Transverse colon (tissue), 4 donors: ENCODE results near the gene MAP4K4.

ENCODE experiments used
- POLR2A ChIP-seq: fragments of 450-650 bp; IDR thresholded peaks from one replicate; pipeline ENCODE4 v1.6.1; 2016; ENCODE audit warnings: antibody characterized with exemption, mild to moderate bottlenecking, moderate library complexity
- POLR2AphosphoS5 ChIP-seq, 3 donors: sonication (generic); formaldehyde crosslinking; IDR thresholded peaks; one replicate each; pipeline ENCODE4 v1.6.1; 2016; ENCODE audit warnings: antibody characterized with exemption in 3 of 3
- TF ChIP-seq, protein P1 (sequence below), 5 experiments: fragments of 200-600 bp in 3 of 5; fragments of 450-650 bp in 2 of 5; sonication (generic) in 3 of 5; IDR thresholded peaks; 1 replicate in 2 of 5; 2 replicates in 3 of 5; pipeline ENCODE4 v1.5.1; 2016 to 2017; ENCODE audit warnings: antibody characterized with exemption in 5 of 5, inconsistent platforms in 3 of 5, mild to moderate bottlenecking in 2 of 5, moderate library complexity in 1 of 5

DNA sequence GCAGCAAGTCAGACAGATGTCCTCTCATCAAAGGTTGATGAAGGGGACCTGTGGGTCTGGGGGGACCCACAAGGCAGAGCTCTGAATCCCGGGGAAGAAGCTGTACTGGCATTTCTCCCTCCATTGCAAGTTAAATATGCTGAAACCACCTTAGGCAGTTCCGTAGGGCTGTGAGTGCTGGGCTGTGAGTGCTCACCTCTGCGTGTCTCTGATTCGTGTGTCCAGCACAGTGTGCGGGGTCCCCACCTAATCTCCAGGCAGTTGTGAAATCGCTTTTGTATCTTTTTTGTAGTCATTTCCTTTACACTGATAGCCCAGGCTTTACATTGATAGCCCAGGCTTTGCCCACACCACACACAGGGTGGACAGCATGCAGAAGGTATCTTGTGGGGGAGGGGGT lies 80.6 kb downstream of the MAP4K4 start:
- TF ChIP-seq POLR2AphosphoS5 (IDR thresholded peaks at IDR 0.05) = no peak
- TF ChIP-seq POLR2A = no peak
- TF ChIP-seq, protein P1, sequence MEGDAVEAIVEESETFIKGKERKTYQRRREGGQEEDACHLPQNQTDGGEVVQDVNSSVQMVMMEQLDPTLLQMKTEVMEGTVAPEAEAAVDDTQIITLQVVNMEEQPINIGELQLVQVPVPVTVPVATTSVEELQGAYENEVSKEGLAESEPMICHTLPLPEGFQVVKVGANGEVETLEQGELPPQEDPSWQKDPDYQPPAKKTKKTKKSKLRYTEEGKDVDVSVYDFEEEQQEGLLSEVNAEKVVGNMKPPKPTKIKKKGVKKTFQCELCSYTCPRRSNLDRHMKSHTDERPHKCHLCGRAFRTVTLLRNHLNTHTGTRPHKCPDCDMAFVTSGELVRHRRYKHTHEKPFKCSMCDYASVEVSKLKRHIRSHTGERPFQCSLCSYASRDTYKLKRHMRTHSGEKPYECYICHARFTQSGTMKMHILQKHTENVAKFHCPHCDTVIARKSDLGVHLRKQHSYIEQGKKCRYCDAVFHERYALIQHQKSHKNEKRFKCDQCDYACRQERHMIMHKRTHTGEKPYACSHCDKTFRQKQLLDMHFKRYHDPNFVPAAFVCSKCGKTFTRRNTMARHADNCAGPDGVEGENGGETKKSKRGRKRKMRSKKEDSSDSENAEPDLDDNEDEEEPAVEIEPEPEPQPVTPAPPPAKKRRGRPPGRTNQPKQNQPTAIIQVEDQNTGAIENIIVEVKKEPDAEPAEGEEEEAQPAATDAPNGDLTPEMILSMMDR (IDR thresholded peaks at IDR 0.05) = no peak
